Activated CD8-positive, alpha-beta memory T cell treated with anti-CD3 and anti-CD28 coated beads for 4 hours (primary cell): ENCODE results near the gene TNRC6A.
"Not testable (repeated sequence)": the region's sequence is repeated elsewhere in the genome, so short reads cannot be mapped to it uniquely, and the experiment has no call there.

Source experiments
- DNase-seq, 2 donors: peaks; one replicate each; pipeline ENCODE4 v3.0.0-alpha.2; 2020; ENCODE audit warnings: low read depth in 2 of 2

Gene TNRC6A

DNA sequence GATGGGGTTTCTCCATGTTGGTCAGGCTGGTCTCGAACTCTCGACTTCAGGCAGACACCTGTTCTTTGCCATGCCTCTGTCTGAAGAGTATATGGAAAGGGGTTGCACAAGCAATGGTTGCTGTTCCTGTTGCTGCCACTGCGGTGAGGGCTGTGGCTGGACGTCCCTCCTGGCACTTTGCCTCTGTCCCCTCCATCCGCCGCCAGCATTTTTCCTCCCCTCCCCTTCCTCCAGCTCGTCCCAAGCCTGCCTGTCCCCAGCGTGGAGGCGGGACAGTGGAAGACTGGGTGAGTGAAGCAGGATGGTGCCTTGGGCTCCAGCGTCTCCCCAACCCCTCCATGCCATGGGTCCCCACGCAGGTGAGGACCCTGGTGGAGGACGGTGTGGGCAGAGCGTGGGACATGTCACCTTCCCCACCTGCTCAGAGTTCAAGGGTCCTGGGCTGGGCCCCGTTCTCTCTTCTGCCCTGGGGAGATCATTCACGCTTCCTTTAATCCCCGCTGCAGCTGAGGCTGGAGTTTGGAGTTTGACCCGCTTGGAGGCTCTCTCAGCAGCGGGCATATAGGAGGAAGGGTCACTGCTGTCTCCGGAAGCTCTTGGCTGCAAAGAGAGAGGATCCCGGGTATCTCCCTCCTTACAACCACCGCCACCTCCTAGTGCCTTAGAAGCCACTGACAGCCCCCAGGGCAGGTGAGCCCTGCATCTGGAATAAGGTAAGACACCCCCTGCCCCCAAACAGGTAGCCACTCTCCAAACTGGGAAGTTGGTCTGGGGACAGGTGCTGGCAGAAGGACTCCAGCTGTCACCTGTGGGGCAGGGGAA is 116.5 kb downstream of the TNRC6A start, which contains the start of gene SLC5A11:
Gene SLC5A11 (plus strand): TSS at position 238 of the 822 bp plus-strand sequence. CDS start 12,681 bp downstream, outside the sequence.
- no peak for DNase-seq

DNA sequence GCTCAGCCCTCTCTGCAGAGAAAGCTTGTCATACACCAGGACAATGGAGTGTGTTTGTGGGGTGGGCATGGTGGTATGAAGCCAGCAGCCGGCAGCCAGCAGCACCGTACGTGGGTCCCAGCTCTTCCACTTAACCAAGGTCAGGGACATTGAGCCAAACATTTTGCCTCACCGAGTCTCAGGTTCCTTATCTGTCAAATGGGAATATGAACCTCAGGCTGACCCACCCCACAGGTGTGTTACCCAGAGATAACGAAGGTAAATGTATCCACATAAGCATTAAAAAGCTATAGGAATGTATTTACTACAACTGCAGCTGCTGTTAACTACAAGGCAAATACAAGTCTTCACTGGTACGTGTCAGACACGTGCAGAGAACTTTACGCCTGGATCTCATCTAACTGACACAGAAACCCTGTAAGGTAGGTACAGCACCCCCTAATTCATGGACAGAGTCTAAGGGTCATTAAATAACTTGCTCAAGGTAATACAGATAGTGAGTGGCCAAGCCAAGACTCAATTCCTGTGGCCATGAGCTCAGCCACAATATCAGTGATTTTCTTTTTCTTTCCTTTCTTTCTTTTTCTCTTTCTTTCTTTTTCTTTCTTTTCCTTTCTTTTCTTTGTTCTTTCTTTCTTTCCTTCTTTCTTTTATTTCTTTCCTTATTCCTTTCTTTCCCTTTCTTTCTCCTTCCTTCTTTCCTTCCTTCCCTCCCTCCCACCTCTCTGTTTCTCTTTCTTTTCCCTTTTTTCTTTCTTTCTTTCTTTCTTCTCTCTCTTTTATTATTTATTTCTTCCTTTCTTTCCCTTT is 117.3 kb downstream of the TNRC6A start:
- no peak for DNase-seq

DNA sequence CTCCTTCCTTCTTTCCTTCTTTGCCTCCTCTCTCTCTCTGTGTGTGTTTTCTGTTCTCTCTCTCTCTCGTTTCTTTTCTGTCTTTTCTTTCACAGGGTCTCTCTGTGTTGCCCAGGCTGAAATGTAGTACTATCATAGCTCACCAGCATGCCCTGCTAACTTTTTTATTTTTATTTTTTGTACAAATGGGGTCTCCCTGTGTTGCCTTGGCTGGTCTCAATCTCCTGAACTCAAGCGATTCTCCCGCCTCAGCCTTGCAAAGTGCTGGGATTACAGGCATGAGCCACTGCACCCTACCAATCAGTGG is 117.9 kb downstream of the TNRC6A start:
- DNase-seq = no peak

DNA sequence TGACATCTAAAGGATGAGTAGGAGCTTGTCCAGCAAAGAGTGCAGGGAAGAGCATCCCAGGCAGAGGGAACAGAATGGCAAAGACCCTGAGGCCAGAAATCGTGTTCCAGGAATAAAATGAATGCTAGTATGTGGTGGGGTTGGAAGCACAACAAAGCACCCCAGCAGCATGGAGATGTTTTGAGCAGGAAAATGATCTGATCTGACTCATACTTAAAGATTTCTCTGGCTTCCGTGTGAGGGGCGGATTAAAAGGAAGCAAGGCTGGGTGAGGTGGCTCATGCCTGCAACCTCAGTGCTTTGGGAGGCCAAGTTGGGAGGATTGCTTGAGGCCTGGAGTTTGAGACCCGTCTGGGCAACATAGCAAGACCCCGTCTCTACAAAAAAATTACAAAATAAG is 118.6 kb downstream of the TNRC6A start:
- DNase-seq = no peak

DNA sequence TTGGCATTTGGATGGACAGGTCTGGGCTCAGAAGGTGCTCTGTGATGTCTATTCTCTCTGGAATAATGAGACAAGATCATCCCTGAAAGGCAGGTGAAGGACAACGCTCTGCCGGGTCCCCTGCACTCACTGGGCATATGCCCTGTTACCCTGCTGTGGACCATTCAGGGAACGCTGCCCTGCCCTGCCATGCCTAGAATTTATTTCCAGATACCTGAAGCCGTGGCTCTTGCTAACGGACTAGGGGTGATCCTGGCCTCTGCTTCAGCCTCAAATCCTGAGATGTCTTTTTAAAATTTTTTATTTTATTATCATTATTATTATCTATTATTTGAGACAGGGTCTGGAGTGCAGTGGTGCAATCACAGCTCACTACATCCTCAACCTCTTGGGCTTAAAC is 120.2 kb downstream of the TNRC6A start:
- DNase-seq = no peak

DNA sequence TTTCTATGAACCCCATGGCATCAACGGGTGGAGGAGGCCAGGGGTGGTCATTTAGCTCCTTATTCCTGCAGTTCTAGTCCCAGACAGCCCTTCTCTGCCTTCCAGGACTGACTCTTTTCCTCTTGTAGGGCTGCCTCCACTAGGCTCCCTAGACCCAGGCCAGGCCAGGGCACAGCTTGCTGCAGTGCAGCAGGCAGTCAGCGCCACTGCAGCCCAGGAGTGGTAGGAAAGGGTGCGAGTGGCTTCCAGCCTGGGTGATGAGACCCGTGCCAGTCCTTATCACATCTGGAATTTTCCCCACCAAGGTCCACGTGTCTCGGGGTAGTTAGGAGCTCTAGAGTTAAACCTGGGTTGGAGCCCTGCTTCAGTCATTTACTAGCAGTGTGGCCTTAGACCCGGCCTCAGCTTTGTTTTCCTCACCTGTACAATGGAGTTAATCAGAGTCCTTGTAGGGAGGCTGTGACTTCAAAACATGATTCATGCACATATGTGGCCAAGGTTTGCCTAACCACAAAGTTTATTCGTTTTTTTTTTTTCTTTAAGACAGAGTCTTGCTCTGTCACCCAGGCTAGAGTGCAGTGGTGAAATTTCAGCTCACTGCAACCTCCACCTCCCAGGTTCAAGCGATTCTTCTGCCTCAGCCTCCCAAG is 121.0 kb downstream of the TNRC6A start:
- DNase-seq = no peak

DNA sequence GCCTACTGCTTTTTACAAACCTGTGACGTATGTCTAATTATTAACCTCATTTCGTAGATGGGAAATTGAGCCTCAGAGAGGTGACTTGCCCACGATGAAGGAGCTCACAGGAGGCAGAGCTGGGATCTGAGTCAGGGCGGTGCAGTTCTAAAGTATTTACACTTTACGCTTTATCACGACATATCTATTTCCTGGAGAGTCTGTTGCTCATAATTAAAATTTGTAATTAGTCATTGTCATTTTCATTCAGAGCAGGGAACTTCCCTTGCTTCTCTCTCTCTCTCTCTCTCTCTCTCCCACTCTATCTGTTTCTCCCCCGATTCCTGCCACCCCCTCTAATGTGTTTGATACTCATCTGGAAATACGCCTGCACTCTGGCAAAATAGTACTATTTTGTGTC is 122.2 kb downstream of the TNRC6A start:
- DNase-seq = no peak

DNA sequence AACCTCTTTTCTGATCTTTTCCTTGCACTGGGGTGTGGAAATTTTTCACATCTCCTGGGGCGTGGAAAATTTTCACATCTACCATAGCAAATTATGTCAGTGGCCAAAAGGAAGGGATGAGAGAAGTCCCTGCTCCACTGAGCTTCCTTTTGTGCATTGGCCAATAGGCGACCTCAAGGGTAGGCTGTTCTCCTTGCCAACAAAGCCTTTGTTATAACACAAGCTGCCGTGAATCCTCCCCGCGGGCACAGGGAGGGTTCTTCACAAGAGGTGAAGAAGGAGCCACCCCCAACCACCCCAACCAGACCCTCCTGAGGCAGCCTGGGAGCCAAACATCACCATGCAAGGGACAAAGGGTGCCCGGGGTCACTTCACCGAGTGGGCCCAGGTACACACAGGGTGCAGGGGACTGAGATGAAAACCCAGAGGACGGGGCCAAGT is 122.8 kb downstream of the TNRC6A start:
- no peak for DNase-seq

DNA sequence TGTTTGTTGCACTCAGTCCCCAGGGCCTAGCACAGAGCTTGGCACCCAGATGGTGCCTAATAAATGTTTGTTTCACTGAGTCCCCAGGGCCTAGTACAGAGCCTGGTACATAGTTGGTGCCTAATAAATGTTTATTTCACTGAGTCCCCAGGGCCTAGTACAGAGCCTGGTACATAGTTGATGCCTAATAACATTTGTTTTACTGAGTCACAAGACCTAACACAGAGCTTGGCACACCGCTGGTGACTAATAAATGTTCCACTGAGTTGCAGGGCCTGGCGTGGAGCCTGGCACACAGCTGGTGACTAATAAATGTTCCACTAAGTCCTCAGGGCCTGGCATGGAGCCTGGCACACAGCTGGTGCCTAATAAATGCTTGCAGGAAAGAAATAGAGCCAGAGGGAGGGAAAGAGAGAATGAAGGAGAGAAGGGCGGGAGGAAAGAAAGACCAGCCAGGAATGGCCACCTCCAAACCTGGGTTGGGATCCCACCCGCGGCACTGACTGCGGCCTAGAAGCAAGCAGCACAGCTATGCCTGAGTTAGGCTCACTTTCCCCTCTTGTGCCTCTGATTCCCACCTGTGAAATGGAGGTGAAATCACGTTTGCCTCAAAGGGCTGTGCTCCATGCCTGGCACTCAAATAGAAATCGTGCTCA is 123.8 kb downstream of the TNRC6A start:
- DNase-seq = no peak

DNA sequence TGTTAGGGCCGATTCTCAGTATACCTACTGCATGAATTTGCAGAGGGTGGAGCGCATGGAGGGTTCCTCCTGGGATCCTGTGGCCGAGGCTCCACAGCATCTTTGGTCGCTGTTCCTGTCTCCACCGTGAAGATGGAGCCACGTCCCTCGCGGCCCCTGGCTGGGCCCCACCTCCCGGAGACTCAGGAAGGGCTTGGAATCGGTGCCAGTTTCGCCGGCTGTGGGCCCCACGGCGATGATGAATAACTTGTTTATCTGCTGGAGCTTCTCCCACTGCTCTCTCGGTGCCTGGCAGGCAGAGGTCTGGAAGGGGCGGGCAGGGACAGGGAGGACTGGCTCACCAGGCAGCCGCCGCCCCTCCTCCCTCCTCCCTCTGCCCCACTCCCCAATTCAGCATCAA is 124.4 kb downstream of the TNRC6A start:
- no peak for DNase-seq

DNA sequence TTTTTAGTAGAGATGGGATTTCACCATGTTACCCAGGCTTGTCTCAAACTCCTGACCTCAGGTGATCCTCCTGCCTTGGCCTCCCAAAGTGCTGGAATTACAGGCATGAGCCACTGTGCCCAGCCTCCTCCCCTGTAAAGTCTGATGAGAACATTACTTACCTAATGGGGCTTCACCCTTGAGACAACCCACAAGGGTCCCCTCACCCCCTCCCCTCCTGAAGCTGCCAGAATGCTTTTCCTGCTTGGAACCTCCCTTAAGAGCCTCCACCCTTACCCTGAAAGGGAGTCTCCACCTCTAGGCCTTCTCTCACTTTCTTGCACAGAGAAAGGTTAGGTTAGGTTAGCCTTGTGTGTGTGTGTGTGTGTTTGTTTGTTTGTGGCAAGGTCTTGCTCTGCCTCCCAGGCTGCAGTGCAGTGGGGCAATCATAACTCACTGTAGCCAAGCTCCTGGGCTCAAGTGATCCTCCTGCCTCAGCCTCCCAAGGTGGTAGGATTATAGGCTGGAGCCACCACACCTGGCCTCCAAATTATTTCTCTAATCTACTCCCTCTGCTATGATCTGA is 125.2 kb downstream of the TNRC6A start:
- no peak for DNase-seq

DNA sequence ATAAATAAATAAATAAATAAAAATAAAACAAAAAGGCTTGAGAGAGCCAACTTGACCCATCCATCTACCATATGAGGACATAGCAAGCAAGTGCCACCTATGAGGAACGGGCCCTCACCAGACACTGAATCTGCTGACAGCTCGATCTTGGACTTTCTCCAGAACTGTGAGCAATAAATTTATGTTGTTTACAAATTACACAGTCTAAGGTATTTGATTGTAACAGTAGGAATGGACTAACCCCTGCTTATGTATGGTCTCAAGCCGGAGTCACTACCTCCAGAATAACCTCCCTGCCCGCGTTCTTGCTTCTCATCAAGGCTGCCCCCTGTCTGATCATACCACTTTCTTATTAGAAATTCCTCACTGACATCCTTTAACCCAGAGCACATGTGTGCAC is 126.2 kb downstream of the TNRC6A start:
- no peak for DNase-seq

DNA sequence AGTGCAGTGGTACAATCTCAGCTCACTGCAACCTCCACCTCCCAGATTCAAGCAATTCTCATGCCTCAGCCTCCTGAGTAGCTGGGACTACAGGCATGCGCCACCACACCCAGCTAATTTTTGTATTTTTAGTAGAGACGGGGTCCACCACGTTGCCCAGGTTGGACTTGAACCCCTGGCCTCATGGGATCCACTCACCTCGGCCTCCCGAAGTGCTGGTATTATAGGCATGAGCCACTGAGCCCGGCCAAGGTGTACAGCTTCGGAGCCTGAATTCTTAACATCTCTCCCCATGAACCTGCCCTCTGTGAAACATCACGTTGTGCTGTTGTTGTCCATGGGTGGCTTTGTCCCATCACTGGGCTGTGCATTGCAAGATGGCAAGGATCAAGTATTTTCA is 127.4 kb downstream of the TNRC6A start:
- DNase-seq = not testable (repeated sequence)

DNA sequence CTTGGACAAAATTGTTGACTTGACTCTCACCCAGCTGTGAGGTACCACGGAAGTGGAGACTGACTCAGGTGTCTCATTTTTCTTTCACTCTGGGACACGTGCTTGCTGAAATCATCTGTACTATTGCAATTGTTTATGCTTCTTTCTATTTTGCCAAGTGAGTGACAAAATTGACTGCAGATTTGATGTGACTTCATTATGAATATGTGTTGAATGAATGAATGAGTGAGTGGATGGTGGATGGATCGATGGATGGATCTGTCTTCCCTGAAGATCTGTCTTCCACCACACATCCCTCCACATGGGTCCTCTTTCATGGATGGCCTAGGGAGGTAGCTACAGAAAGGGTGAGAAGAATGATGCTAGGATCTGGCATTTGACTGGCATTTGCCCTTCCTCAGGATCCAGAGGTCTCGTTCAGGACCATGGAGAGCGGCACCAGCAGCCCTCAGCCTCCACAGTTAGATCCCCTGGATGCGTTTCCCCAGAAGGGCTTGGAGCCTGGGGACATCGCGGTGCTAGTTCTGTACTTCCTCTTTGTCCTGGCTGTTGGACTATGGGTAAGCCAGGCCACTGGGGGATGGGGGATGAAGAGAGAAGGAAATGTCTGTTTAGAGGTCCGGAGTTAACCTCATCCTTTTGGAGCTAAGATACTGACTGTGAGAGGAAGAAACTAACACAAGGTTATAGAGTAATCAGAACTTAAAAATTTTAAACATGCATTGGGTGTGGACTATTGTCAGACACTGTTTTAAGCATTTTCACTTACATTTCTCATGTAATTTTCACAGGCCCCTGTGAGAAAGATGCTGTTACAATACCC is 129.0 kb downstream of the TNRC6A start:
- DNase-seq = no peak

DNA sequence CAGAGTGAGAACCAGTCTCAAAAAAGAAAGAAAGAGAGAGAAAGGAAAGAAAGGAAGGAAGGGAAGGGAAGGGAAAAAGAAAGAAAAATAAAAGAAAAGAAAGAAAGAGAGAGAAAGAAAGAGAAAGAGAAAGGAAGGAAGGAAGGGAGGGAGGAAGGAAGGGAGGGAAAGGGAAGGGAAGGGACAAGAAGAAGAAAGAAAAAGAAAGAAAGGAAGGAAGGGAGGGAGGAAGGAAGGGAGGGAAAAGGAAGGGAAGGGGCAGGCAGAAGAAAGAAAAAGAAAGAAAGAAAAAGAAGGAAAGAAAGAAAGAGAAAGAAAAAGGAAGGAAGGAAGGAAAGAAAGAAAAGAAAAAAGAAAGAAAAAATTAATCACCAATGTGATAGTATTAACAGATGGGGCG is 132.0 kb downstream of the TNRC6A start:
- no peak for DNase-seq

DNA sequence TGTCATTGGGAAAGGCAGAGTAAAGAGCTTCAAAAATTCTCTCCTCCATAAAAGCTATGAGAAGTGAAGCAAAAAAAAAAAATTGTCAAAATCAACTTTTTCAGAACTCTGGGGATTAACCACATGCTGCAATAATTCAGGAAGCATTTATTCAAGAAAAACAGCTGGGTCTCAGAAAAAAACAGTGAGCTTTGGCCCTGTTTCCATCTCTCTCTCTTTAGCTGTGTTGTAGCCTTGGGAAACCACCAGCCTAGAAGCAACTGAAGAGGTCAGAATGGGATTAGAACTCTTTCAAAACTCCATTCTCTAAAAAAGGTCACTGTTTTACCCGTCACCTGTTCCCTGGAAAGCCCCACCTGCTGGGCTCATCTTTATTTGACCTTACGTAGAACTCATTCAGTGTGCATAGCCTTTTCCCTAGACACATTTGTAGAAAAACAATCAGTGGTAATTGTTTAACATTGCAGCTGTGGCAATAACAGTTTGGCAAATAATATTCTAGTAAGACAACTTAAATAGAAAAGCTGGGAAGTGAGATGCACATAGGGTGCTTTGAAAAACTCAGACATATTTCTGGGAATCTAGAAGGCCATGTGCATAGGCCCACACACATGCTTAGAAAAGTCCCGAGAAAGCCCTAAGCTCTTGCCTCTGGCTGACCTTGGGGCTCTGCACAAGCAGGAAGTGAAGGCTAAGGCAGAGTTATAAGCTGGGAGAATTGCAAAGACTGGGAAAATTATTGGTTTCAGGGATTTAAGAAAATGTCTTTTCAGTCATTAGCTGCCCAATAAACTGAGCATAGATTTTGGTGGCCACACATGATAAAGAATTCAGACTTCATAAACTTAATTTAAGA is 134.4 kb downstream of the TNRC6A start:
- no peak for DNase-seq

DNA sequence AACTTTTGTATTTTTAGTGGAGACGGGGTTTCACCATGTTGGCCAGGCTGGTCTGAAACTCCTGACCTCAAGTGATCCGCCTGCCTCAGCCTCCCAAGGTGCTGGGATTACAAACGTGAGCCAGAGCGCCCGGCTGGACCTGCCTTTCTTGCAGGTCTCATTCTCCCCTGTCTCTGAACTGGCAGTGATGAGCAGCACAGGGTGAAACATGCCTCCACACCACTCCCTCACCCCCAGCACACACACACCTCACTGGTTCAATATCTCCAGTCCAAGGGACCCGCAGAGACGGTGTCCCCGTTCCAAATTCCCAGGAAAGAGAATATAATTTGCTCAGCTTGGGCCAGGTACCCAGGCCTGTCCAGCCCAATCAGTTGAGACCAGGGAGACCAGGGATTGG is 139.6 kb downstream of the TNRC6A start:
- no peak for DNase-seq

DNA sequence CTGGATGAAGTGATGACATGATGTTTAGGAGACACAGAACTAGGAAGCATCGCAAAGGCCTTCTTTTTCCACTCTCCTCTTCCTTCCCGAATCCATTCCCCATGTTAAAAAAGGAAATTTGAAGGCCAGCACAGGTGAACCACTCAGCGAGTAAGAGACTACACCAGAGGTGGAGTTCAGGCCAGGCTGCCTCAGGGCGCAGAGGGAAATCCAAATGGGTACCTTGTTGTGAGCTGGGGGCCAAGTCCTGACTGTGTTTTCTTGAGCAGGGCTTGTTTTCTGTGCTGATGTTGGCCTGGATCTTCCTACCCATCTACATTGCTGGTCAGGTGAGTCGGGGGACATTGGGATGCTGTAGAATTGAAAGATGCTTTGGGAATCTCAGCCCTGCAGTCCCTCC is 142.4 kb downstream of the TNRC6A start:
- DNase-seq = no peak

DNA sequence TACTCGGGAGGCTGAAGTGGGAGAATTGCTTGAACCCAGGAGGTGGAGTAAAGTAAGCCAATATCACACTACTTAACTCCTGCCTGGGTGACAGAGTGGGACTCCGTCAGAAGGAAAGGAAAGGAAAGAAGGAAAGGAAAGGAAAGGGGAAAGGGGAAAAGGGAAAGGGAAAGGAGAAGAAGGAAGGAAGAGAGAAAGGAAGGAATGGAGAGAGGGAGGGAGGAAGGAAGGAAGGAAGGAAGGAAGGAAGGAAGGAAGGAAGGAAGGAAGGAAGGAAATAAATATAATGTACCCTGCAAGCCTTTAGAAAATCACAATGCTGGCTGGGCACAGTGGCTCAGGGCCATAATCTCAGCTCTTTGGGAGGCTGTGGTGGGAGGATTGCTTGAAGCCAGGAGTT is 143.6 kb downstream of the TNRC6A start:
- no peak for DNase-seq

DNA sequence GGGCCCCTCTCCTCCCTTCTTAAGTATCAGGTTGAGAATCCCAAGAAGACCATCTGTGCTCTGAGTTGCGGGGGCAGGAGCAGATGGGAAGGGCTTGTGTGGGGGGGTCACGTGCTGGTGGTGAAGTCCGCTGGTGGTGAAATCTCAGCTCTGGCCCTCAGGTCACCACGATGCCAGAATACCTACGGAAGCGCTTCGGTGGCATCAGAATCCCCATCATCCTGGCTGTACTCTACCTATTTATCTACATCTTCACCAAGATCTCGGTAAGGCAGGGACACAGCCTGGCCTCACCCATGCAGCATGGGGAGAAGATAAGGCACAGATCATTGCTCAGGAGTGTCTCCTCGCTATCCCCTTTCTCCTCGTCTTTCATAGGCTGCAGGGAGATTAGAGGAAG is 146.0 kb downstream of the TNRC6A start:
- DNase-seq = no peak
